WERI-Rb-1 (cell line): ENCODE data around the gene TOPBP1.

Experiments used
- DNase-seq: peaks from one replicate; pipeline ENCODE4 v3.0.0-alpha.2; 2020
- H3K27ac ChIP-seq: fragments of 250-450 bp; sonication (Bioruptor Pico); 2 replicates; pipeline ENCODE4 v1.5.1; 2020; ENCODE audit warnings: mild to moderate bottlenecking, moderate library complexity
- H3K27me3 ChIP-seq: fragments of 250-450 bp; sonication (Bioruptor Pico); 2 replicates; pipeline ENCODE4 v1.5.1; 2021; ENCODE audit warnings: mild to moderate bottlenecking, low read depth, moderate library complexity; ENCODE audit not compliant: insufficient read depth, severe bottlenecking
- H3K36me3 ChIP-seq: fragments of 250-450 bp; sonication (Bioruptor Pico); 2 replicates; pipeline ENCODE4 v1.5.1; 2020; ENCODE audit warnings: mild to moderate bottlenecking, moderate library complexity
- H3K4me3 ChIP-seq: 2 replicates; pipeline ENCODE4 v1.5.1; 2011; ENCODE audit warnings: low read depth, mild to moderate bottlenecking, control low read depth, low read length
- H3K9me3 ChIP-seq: fragments of 250-450 bp; sonication (Bioruptor Pico); 2 replicates; pipeline ENCODE4 v1.5.1; 2021; ENCODE audit warnings: mild to moderate bottlenecking, moderate library complexity; ENCODE audit not compliant: severe bottlenecking
- TF ChIP-seq, protein P1 (sequence below): IDR thresholded peaks from 2 replicates; pipeline ENCODE4 v1.5.1; 2011; ENCODE audit warnings: low read depth, mild to moderate bottlenecking, control low read depth, inconsistent platforms, low read length

The TOPBP1 gene

DNA sequence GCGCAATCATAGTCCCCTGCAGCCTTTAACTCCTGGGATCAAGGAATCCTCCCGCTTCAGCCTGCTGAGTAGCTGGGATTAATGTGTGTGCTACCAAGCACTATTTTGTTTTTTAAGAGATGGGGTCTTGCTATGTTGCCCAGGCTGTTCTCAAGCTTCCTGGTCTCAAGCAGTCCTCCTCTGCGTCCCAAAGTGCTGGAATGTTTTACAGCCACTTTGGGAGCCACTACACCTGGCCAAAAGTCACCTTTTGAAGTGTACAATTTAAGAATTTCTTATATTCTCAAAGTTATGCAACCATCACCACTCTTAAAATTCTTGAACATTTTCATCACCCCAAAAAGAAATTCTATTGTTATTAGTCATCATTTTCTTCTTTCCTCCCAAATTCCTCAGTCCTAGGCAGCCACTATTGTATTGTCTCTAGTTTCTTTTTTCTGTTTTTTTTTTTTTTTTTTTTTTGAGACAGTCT lies 70.4 kb downstream of the TOPBP1 start:
- TF ChIP-seq, protein P1, sequence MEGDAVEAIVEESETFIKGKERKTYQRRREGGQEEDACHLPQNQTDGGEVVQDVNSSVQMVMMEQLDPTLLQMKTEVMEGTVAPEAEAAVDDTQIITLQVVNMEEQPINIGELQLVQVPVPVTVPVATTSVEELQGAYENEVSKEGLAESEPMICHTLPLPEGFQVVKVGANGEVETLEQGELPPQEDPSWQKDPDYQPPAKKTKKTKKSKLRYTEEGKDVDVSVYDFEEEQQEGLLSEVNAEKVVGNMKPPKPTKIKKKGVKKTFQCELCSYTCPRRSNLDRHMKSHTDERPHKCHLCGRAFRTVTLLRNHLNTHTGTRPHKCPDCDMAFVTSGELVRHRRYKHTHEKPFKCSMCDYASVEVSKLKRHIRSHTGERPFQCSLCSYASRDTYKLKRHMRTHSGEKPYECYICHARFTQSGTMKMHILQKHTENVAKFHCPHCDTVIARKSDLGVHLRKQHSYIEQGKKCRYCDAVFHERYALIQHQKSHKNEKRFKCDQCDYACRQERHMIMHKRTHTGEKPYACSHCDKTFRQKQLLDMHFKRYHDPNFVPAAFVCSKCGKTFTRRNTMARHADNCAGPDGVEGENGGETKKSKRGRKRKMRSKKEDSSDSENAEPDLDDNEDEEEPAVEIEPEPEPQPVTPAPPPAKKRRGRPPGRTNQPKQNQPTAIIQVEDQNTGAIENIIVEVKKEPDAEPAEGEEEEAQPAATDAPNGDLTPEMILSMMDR: no peak
- no peaks in the 10 kb centered on the region for H3K9me3 ChIP-seq
- no peak for DNase-seq
- peaks cover 28% of the 10 kb centered on the region for H3K36me3 ChIP-seq
- H3K4me3 ChIP-seq: no peak overlapping the region
- no peaks in the 10 kb centered on the region for H3K27me3 ChIP-seq
- no peak overlapping the region for H3K27ac ChIP-seq

DNA sequence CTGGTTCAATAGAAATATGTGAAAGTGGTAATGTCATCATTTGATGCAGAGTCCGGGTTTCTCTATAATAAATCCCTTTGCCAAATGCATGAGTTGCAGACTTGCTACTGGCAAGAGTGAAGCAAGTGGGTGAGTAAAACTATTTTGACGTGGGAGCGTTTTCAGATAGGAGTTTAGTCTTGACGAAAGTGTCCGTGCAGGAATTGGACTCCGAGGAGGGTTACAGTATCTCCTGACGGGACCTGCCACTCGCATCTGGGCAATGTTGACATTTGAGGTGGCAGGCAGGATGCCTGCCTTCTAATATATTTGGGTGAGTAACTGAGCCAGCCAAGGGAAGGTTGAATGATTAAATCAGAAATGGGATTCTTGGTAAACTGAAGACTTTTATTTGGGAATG lies 72.2 kb downstream of the TOPBP1 start:
- Histone ChIP-seq H3K27me3 (no peaks in the 10 kb centered on the region), H3K36me3 (peaks cover 45% of the 10 kb centered on the region), H3K27ac (no peak overlapping the region), H3K9me3 (no peaks in the 10 kb centered on the region), H3K4me3 (no peak overlapping the region)
- TF ChIP-seq, protein P1: no peak
- no peak for DNase-seq

DNA sequence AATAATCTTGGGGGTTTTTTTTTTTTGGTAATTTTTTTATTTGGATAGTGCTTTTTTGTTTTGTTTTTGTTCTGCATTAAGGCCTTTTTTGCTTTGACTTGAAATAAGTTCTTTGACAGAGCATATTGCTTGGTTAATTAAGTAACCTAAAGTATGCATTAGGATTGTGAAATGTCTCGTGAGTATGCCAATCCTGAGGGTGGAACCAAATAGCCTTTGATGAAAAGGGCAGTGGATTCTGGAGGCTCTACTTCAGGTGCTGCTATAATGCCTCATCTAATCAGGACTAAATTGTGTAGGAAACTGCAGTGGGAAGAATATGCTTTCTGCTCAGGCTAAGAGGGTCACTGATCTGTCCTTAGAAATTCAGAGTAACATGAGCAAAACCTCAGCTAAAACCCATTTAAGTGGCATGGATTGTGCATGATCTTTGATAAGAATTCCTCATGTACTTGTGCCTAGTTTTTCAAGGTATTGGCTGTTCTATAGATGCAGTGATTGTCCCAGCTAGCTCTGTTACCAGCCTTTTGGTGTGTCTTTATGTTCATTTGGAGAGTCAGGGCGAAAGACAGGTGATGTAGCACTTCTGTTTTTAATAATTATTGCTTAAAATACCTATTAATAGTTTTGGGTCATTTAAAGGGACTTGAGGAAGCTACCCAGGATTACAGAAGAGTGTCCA lies 72.8 kb downstream of the TOPBP1 start:
- no peak overlapping the region for H3K27ac ChIP-seq

DNA sequence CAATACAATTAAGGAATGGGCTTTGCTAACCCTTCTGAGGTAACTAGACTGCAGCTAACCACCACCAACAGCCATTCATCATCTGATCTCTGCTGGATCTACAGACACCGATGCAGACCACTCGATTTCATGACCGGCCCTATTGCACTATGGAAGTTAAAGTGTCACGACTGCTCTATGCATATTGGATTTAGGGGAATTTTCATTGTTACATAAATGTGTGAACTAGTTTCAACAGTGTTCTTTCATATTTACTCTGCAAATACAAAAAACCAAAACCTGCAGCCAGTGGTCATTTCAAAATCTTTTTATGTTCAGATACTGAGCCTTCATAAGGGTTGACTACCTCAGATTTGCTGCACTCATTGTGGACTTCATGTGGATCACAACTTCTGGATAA lies 73.7 kb downstream of the TOPBP1 start:
- H3K9me3 ChIP-seq: no peaks in the 10 kb centered on the region
- TF ChIP-seq, protein P1: no peak
- H3K27ac ChIP-seq: no peak overlapping the region
- H3K36me3 ChIP-seq: peaks cover 59% of the 10 kb centered on the region
- DNase-seq: no peak
- H3K27me3 ChIP-seq: no peaks in the 10 kb centered on the region
- H3K4me3 ChIP-seq: no peak overlapping the region

More for the DNA sequence above, 72.8 kb downstream of the TOPBP1 start:
- TF ChIP-seq, protein P1: no peak
- DNase-seq: no peak
- no peaks in the 10 kb centered on the region for H3K9me3 ChIP-seq
- H3K36me3 ChIP-seq: peaks cover 51% of the 10 kb centered on the region
- no peaks in the 10 kb centered on the region for H3K27me3 ChIP-seq
- no peak overlapping the region for H3K4me3 ChIP-seq

DNA sequence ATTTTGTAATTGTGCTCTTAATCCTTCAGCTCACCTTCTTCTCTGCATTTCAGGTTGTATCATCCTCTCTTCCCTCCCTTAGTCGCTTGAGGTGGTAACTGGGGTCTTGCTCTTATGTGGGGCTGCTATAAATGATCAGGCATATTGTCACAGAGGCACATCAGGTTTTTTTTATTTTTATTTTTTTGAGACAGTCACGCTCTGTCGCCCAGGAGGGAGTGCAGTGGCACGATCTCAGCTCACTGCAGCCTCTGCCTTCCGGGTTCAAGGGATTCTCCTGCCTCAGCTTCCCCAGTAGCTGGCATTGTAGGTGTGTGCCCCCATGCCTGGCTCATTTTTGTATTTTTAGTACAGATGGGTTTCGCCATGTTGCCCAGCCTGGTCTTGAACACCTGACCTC lies 78.3 kb downstream of the TOPBP1 start:
- Histone ChIP-seq H3K9me3 (no peaks in the 10 kb centered on the region), H3K27ac (no peak overlapping the region), H3K36me3 (peaks cover 79% of the 10 kb centered on the region), H3K27me3 (no peaks in the 10 kb centered on the region), H3K4me3 (no peak overlapping the region)
- TF ChIP-seq, protein P1: no peak
- no peak for DNase-seq
